ENCODE results near the gene C6orf132. TPM values are rescaled to one million over a fixed set of nuclear protein-coding genes. Genes with fewer than 3 reads are reported as not detected.

Gene C6orf132
- total and polyA plus RNA-seq, 9 of the 15 experiments (the other 6 are each of a cell fraction or from before 2014, with no cell fraction given) = 0.06 to 0.35 (median 0.14) TPM

- TF ChIP-seq, protein P1, sequence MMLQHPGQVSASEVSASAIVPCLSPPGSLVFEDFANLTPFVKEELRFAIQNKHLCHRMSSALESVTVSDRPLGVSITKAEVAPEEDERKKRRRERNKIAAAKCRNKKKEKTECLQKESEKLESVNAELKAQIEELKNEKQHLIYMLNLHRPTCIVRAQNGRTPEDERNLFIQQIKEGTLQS (IDR thresholded peaks at IDR 0.05) = no peak
- TF ChIP-seq, protein P1 (CRISPR knock-in tag; conservative IDR thresholded peaks at IDR 0.05) = 0 out of 2 replicates have a peak, but pooled peaks have one; percentile 38
- no peak for TF ChIP-seq RBFOX2 (IDR thresholded peaks at IDR 0.05; ENCODE audit: low read depth, low read length)
- TF ChIP-seq PYGO2 (tag; IDR thresholded peaks at IDR 0.05) = no peak
- TF ChIP-seq, protein P2, sequence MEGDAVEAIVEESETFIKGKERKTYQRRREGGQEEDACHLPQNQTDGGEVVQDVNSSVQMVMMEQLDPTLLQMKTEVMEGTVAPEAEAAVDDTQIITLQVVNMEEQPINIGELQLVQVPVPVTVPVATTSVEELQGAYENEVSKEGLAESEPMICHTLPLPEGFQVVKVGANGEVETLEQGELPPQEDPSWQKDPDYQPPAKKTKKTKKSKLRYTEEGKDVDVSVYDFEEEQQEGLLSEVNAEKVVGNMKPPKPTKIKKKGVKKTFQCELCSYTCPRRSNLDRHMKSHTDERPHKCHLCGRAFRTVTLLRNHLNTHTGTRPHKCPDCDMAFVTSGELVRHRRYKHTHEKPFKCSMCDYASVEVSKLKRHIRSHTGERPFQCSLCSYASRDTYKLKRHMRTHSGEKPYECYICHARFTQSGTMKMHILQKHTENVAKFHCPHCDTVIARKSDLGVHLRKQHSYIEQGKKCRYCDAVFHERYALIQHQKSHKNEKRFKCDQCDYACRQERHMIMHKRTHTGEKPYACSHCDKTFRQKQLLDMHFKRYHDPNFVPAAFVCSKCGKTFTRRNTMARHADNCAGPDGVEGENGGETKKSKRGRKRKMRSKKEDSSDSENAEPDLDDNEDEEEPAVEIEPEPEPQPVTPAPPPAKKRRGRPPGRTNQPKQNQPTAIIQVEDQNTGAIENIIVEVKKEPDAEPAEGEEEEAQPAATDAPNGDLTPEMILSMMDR (IDR thresholded peaks at IDR 0.05 in 2 of 3, conservative IDR thresholded peaks at IDR 0.05 in 1 of 3; ENCODE audit: insufficient read depth in 2 of 3, low read depth in 1 of 3, low read length in 3 of 3) = peak; percentile 94 to 98 (median 95)
- TF ChIP-seq ZNF316 (IDR thresholded peaks at IDR 0.05) = peak; percentile 95
- TF ChIP-seq CEBPB (tag; IDR thresholded peaks at IDR 0.05) = no peak
- TF ChIP-seq, protein P3, sequence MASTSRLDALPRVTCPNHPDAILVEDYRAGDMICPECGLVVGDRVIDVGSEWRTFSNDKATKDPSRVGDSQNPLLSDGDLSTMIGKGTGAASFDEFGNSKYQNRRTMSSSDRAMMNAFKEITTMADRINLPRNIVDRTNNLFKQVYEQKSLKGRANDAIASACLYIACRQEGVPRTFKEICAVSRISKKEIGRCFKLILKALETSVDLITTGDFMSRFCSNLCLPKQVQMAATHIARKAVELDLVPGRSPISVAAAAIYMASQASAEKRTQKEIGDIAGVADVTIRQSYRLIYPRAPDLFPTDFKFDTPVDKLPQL (IDR thresholded peaks at IDR 0.05; ENCODE audit: extremely low read depth, insufficient read length) = no peak
- TF ChIP-seq TAF1 (IDR thresholded peaks at IDR 0.05; ENCODE audit: control insufficient read depth, extremely low read depth, insufficient read depth, low read length, severe bottlenecking) = no peak
- TF ChIP-seq, protein P4, sequence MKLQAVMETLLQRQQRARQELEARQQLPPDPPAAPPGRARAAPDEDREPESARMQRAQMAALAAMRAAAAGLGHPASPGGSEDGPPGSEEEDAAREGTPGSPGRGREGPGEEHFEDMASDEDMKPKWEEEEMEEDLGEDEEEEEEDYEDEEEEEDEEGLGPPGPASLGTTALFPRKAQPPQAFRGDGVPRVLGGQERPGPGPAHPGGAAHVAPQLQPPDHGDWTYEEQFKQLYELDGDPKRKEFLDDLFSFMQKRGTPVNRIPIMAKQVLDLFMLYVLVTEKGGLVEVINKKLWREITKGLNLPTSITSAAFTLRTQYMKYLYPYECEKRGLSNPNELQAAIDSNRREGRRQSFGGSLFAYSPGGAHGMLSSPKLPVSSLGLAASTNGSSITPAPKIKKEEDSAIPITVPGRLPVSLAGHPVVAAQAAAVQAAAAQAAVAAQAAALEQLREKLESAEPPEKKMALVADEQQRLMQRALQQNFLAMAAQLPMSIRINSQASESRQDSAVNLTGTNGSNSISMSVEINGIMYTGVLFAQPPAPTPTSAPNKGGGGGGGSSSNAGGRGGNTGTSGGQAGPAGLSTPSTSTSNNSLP (IDR thresholded peaks at IDR 0.05; ENCODE audit: borderline replicate concordance, low read depth, low read length) = no peak
- no peak for TF ChIP-seq ZNF165 (CRISPR knock-in tag; IDR thresholded peaks at IDR 0.05; ENCODE audit: borderline replicate concordance)
- TF ChIP-seq STAT5A (IDR thresholded peaks at IDR 0.05; ENCODE audit: borderline replicate concordance, low read length) = no peak
- no peak for TF ChIP-seq SAFB2 (IDR thresholded peaks at IDR 0.05; ENCODE audit: borderline replicate concordance, low read depth, low read length, severe bottlenecking)
- TF ChIP-seq, protein P5, sequence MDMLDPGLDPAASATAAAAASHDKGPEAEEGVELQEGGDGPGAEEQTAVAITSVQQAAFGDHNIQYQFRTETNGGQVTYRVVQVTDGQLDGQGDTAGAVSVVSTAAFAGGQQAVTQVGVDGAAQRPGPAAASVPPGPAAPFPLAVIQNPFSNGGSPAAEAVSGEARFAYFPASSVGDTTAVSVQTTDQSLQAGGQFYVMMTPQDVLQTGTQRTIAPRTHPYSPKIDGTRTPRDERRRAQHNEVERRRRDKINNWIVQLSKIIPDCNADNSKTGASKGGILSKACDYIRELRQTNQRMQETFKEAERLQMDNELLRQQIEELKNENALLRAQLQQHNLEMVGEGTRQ (CRISPR knock-in tag; IDR thresholded peaks at IDR 0.05) = no peak
- TF ChIP-seq, protein P6, sequence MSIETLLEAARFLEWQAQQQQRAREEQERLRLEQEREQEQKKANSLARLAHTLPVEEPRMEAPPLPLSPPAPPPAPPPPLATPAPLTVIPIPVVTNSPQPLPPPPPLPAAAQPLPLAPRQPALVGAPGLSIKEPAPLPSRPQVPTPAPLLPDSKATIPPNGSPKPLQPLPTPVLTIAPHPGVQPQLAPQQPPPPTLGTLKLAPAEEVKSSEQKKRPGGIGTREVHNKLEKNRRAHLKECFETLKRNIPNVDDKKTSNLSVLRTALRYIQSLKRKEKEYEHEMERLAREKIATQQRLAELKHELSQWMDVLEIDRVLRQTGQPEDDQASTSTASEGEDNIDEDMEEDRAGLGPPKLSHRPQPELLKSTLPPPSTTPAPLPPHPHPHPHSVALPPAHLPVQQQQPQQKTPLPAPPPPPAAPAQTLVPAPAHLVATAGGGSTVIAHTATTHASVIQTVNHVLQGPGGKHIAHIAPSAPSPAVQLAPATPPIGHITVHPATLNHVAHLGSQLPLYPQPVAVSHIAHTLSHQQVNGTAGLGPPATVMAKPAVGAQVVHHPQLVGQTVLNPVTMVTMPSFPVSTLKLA (conservative IDR thresholded peaks at IDR 0.05) = no peak
- TF ChIP-seq, protein P7, sequence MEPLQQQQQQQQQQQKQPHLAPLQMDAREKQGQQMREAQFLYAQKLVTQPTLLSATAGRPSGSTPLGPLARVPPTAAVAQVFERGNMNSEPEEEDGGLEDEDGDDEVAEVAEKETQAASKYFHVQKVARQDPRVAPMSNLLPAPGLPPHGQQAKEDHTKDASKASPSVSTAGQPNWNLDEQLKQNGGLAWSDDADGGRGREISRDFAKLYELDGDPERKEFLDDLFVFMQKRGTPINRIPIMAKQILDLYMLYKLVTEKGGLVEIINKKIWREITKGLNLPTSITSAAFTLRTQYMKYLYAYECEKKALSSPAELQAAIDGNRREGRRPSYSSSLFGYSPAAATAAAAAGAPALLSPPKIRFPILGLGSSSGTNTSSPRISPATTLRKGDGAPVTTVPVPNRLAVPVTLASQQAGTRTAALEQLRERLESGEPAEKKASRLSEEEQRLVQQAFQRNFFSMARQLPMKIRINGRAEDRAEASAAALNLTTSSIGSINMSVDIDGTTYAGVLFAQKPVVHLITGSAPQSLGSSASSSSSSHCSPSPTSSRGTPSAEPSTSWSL (CRISPR knock-in tag; IDR thresholded peaks at IDR 0.05; ENCODE audit: borderline replicate concordance) = no peak
- TF ChIP-seq STAG1 (CRISPR knock-in tag; IDR thresholded peaks at IDR 0.05; ENCODE audit: borderline replicate concordance) = peak; percentile 75; the same call in 1 of the 2 replicates
Observed at GRCh38 chr6:42075159-42075838, 67.1 kb downstream of the C6orf132 start (continued).

Measured in K562 (cell line).